DMS79 (cell line): ENCODE measurements around the gene ABCG1.

Experiments
- DNase-seq: peaks from one replicate; lab custom pipeline; 2025; lab: John Stamatoyannopoulos, UW

ABCG1 gene

GRCh38 chr21:42251654-42252324, 32.8 kb downstream of the ABCG1 start:
- no peak for DNase-seq

- DNase-seq, result no peak
Measured at GRCh38 chr21:42252325-42252654, 33.4 kb downstream of the ABCG1 start.

GRCh38 chr21:42252778-42253340, 33.9 kb downstream of the ABCG1 start:
- DNase-seq, result no peak

- no peak for DNase-seq
Measured at GRCh38 chr21:42253466-42253865, 34.5 kb downstream of the ABCG1 start.

- no peak for DNase-seq
Measured at GRCh38 chr21:42254083-42254482, 35.1 kb downstream of the ABCG1 start.

- DNase-seq, result no peak
Measured at GRCh38 chr21:42254651-42255601, 36.0 kb downstream of the ABCG1 start.

- no peak for DNase-seq
Measured at GRCh38 chr21:42255825-42256224, 36.9 kb downstream of the ABCG1 start.

GRCh38 chr21:42256316-42256715, 37.4 kb downstream of the ABCG1 start:
- DNase-seq, result no peak

- no peak for DNase-seq
Measured at GRCh38 chr21:42257091-42257765, 38.3 kb downstream of the ABCG1 start.

GRCh38 chr21:42258150-42258884, 39.4 kb downstream of the ABCG1 start:
- no peak for DNase-seq

- no peak for DNase-seq
Measured at GRCh38 chr21:42258885-42259407, 40.0 kb downstream of the ABCG1 start.

GRCh38 chr21:42260121-42260520, 41.2 kb downstream of the ABCG1 start:
- DNase-seq, result no peak

GRCh38 chr21:42261829-42262200, 42.9 kb downstream of the ABCG1 start:
- no peak for DNase-seq

GRCh38 chr21:42262831-42263231, 43.9 kb downstream of the ABCG1 start:
- no peak for DNase-seq

GRCh38 chr21:42263591-42264131, 44.7 kb downstream of the ABCG1 start:
- DNase-seq, result no peak

GRCh38 chr21:42264245-42265195, 45.6 kb downstream of the ABCG1 start:
- no peak for DNase-seq

GRCh38 chr21:42265231-42265812, 46.4 kb downstream of the ABCG1 start:
- no peak for DNase-seq

- DNase-seq, result no peak
Measured at GRCh38 chr21:42266971-42267556, 48.1 kb downstream of the ABCG1 start.

GRCh38 chr21:42269386-42269785, 50.4 kb downstream of the ABCG1 start:
- no peak for DNase-seq
